ENCODE results near the gene TAS2R19. TPM values are rescaled to one million over a fixed set of nuclear protein-coding genes. Genes with fewer than 3 reads are reported as not detected.
"Not testable (repeated sequence)": the region's sequence is repeated elsewhere in the genome, so short reads cannot be mapped to it uniquely, and the experiment has no call there.

The TAS2R19 gene
- 3.4 TPM for total RNA-seq (ENCODE audit: unreplicated experiment)
- long read RNA-seq: 0 reads

GRCh38 chr12:11022520-11022919 lies at the start of gene TAS2R19:
Gene TAS2R19, minus strand, starts transcription at chr12:11022620. Its CDS starts 49 bp downstream, at chr12:11022571.
- Mint-ChIP-seq H3K27ac (ENCODE audit: unreplicated experiment) (no peak within 1 kb of the TSS), H3K4me1 (ENCODE audit: unreplicated experiment) (no peaks in the 10 kb centered on the region)

GRCh38 chr12:11071414-11071813 lies 49.0 kb upstream of the TAS2R19 start:
- H3K9me3 Mint-ChIP-seq (ENCODE audit: unreplicated experiment): no peaks in the 10 kb centered on the region
- H3K4me3 Mint-ChIP-seq (ENCODE audit: unreplicated experiment): no peak overlapping the region
- peaks cover 3% of the 10 kb centered on the region for H3K27me3 Mint-ChIP-seq (ENCODE audit: unreplicated experiment)
- DNase-seq (ENCODE audit: low spot score): no peak
- H3K27ac Mint-ChIP-seq (ENCODE audit: unreplicated experiment): no peak overlapping the region
- no peaks in the 10 kb centered on the region for H3K4me1 Mint-ChIP-seq (ENCODE audit: unreplicated experiment)
- TF ChIP-seq CTCF (IDR thresholded peaks at IDR 0.05; ENCODE audit: unreplicated experiment): no peak
- H3K36me3 Mint-ChIP-seq (ENCODE audit: low read depth, unreplicated experiment): peaks cover 6% of the 10 kb centered on the region

More at GRCh38 chr12:11022520-11022919, at the start of gene TAS2R19:
- H3K36me3 Mint-ChIP-seq (ENCODE audit: low read depth, unreplicated experiment): peaks cover 8% of the 10 kb centered on the region
- H3K9me3 Mint-ChIP-seq (ENCODE audit: unreplicated experiment): no peaks in the 10 kb centered on the region
- DNase-seq (ENCODE audit: low spot score): no peak
- TF ChIP-seq CTCF (IDR thresholded peaks at IDR 0.05; ENCODE audit: unreplicated experiment): no peak
- no peak within 1 kb of the TSS for H3K4me3 Mint-ChIP-seq (ENCODE audit: unreplicated experiment)
- H3K27me3 Mint-ChIP-seq (ENCODE audit: unreplicated experiment): peaks cover 2% of the 10 kb centered on the region

- no peaks in the 10 kb centered on the region for H3K9me3 Mint-ChIP-seq (ENCODE audit: unreplicated experiment)
- TF ChIP-seq CTCF (IDR thresholded peaks at IDR 0.05; ENCODE audit: unreplicated experiment): no peak
- H3K4me1 Mint-ChIP-seq (ENCODE audit: unreplicated experiment): no peaks in the 10 kb centered on the region
- no peak overlapping the region for H3K4me3 Mint-ChIP-seq (ENCODE audit: unreplicated experiment)
- H3K36me3 Mint-ChIP-seq (ENCODE audit: low read depth, unreplicated experiment): peaks cover 6% of the 10 kb centered on the region
- DNase-seq (ENCODE audit: low spot score): no peak
- no peak overlapping the region for H3K27ac Mint-ChIP-seq (ENCODE audit: unreplicated experiment)
- H3K27me3 Mint-ChIP-seq (ENCODE audit: unreplicated experiment): peaks cover 3% of the 10 kb centered on the region
Observed at GRCh38 chr12:11070999-11071398, 48.6 kb upstream of the TAS2R19 start.

DNA sequence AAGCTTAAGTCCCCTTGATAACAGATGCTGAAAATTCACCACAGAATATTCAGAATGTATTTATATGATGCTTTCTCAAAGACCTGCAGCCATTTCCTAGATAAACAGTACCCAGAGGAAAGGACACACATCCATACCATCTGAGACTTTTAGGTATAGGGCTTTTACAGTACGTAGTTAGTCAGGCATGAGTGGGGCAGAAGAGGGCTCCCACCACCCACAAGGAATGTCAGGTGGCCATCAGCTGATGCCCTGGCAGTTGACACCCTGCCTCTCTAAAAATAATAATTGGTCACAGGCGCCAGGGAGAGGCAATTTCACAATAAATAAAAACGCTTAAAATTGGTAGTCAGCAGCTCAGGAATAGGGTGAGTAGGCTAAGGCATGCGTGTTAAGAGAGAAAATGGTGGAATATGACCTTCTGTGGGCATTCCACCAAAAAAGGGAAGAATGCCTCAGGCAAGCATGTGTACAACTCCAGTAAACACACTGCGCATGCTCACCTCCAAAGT lies 47.5 kb upstream of the TAS2R19 start:
- no peaks in the 10 kb centered on the region for H3K4me1 Mint-ChIP-seq (ENCODE audit: unreplicated experiment)
- H3K27me3 Mint-ChIP-seq (ENCODE audit: unreplicated experiment): peaks cover 3% of the 10 kb centered on the region
- H3K9me3 Mint-ChIP-seq (ENCODE audit: unreplicated experiment): no peaks in the 10 kb centered on the region
- peaks cover 6% of the 10 kb centered on the region for H3K36me3 Mint-ChIP-seq (ENCODE audit: low read depth, unreplicated experiment)
- no peak overlapping the region for H3K4me3 Mint-ChIP-seq (ENCODE audit: unreplicated experiment)
- no peak for TF ChIP-seq CTCF (IDR thresholded peaks at IDR 0.05; ENCODE audit: unreplicated experiment)
- no peak overlapping the region for H3K27ac Mint-ChIP-seq (ENCODE audit: unreplicated experiment)
- no peak for DNase-seq (ENCODE audit: low spot score)

- H3K36me3 Mint-ChIP-seq (ENCODE audit: low read depth, unreplicated experiment): peaks cover 5% of the 10 kb centered on the region
- H3K27me3 Mint-ChIP-seq (ENCODE audit: unreplicated experiment): peaks cover 3% of the 10 kb centered on the region
- DNase-seq (ENCODE audit: low spot score): no peak
- H3K27ac Mint-ChIP-seq (ENCODE audit: unreplicated experiment): no peak overlapping the region
- TF ChIP-seq CTCF (IDR thresholded peaks at IDR 0.05; ENCODE audit: unreplicated experiment): no peak
- no peaks in the 10 kb centered on the region for H3K4me1 Mint-ChIP-seq (ENCODE audit: unreplicated experiment)
- no peak overlapping the region for H3K4me3 Mint-ChIP-seq (ENCODE audit: unreplicated experiment)
- no peaks in the 10 kb centered on the region for H3K9me3 Mint-ChIP-seq (ENCODE audit: unreplicated experiment)
Observed at GRCh38 chr12:11067514-11067913, 45.1 kb upstream of the TAS2R19 start.

DNA sequence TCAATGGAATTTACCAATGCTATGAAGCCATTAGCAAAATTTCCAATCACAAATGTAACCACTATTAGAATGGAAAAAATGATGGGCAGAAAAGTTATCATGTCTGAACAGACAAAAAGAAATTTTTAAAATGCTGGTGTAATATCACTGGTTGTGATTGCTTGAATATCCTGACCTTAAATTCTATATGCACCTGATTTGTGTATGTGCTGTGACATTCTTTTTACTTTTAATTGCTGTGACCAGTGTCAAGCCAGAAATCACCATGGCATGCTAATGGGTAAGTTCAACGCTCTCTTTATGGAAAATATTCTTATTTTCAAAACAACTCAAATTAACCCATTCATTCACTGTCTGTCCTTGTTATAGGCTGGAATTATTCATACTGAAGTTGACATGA lies 39.8 kb upstream of the TAS2R19 start, which contains the start of gene TAS2R46:
Gene TAS2R46 (minus strand): TSS at position 101 of the 400 bp plus-strand sequence. CDS start 0 bp downstream, at position 101.
- H3K36me3 Mint-ChIP-seq (ENCODE audit: low read depth, unreplicated experiment); H3K4me3 Mint-ChIP-seq (ENCODE audit: unreplicated experiment); DNase-seq (ENCODE audit: low spot score); H3K27me3 Mint-ChIP-seq (ENCODE audit: unreplicated experiment); H3K9me3 Mint-ChIP-seq (ENCODE audit: unreplicated experiment); H3K4me1 Mint-ChIP-seq (ENCODE audit: unreplicated experiment); H3K27ac Mint-ChIP-seq (ENCODE audit: unreplicated experiment): not testable (repeated sequence)

Measured in endothelial cell (in vitro differentiated cells).